Mesendoderm (in vitro differentiated cells): ENCODE measurements around the gene LAX1.
"Not testable (repeated sequence)": the region's sequence is repeated elsewhere in the genome, so short reads cannot be mapped to it uniquely, and the experiment has no call there.

Experiments
- DNase-seq: peaks from one replicate; pipeline ENCODE4 v3.0.0; 2013
- H2AK5ac ChIP-seq: 2 replicates; pipeline ENCODE4 v1.6.1; 2013; ENCODE audit warnings: low read length, inconsistent platforms
- H2BK120ac ChIP-seq: 2 replicates; pipeline ENCODE4 v1.6.1; 2013; ENCODE audit warnings: low read depth, mild to moderate bottlenecking, low read length, moderate library complexity, mixed read lengths
- H2BK15ac ChIP-seq: replicated peaks from 2 replicates; pipeline ENCODE4 v1.6.1; 2013; ENCODE audit warnings: low read depth, mild to moderate bottlenecking, moderate library complexity
- H2BK5ac ChIP-seq: 2 replicates; pipeline ENCODE4 v1.6.1; 2013; ENCODE audit warnings: low read length, inconsistent platforms
- H3K18ac ChIP-seq: 2 replicates; pipeline ENCODE4 v1.6.1; 2013; ENCODE audit warnings: mild to moderate bottlenecking, low read length, mixed read lengths
- H3K23ac ChIP-seq: one replicate; pipeline ENCODE4 v1.6.1; 2013; ENCODE audit warnings: low read length
- H3K27ac ChIP-seq: 2 replicates; pipeline ENCODE4 v1.5.1; 2013; ENCODE audit warnings: low read depth, mild to moderate bottlenecking, inconsistent platforms, low read length, moderate library complexity
- H3K27me3 ChIP-seq: 2 replicates; pipeline ENCODE4 v1.6.1; 2013; ENCODE audit warnings: low read length, control low read depth, mild to moderate bottlenecking, inconsistent platforms; ENCODE audit not compliant: insufficient read depth, poor library complexity
- H3K36me3 ChIP-seq: 2 replicates; pipeline ENCODE4 v1.6.1; 2013; ENCODE audit warnings: low read length, inconsistent platforms; ENCODE audit not compliant: control insufficient read depth, insufficient read depth
- H3K4ac ChIP-seq: one replicate; pipeline ENCODE4 v1.6.1; 2013; ENCODE audit warnings: low read depth, mild to moderate bottlenecking, low read length, moderate library complexity
- H3K4me1 ChIP-seq: 2 replicates; pipeline ENCODE4 v1.6.1; 2013; ENCODE audit warnings: low read depth, low read length, inconsistent platforms; ENCODE audit not compliant: control insufficient read depth
- H3K4me2 ChIP-seq: 2 replicates; pipeline ENCODE4 v1.6.1; 2013; ENCODE audit warnings: low read length
- H3K4me3 ChIP-seq: 2 replicates; pipeline ENCODE4 v1.5.1; 2013; ENCODE audit warnings: mild to moderate bottlenecking, low read length
- H3K56ac ChIP-seq: one replicate; pipeline ENCODE4 v1.6.1; 2013; ENCODE audit warnings: low read length
- H3K79me1 ChIP-seq: 2 replicates; pipeline ENCODE4 v1.6.1; 2013; ENCODE audit warnings: low read length, inconsistent platforms
- H3K79me2 ChIP-seq: 2 replicates; pipeline ENCODE4 v1.6.1; 2013; ENCODE audit warnings: mild to moderate bottlenecking, low read length; ENCODE audit not compliant: control insufficient read depth, insufficient read depth
- H3K9ac ChIP-seq: 2 replicates; pipeline ENCODE4 v1.6.1; 2013; ENCODE audit warnings: low read length, inconsistent platforms
- H4K5ac ChIP-seq: one replicate; pipeline ENCODE4 v1.6.1; 2013; ENCODE audit warnings: low read length
- H4K8ac ChIP-seq: one replicate; pipeline ENCODE4 v1.6.1; 2013; ENCODE audit warnings: low read depth, mild to moderate bottlenecking, control low read depth, low read length, moderate library complexity
- WGBS: extraction: QIAGEN DNeasy Blood & Tissue Kit; methylation state at CpG from one replicate; pipeline ENCODE4 v1.1.7; 2013; ENCODE audit warnings: low lambda C conversion rate, missing lambda C conversion rate; ENCODE audit not compliant: insufficient coverage; ENCODE audit errors: extremely low coverage; 5-methylcytosine and 5-hydroxymethylcytosine counted together

The LAX1 gene

GRCh38 chr1:203781962-203782361 is 17.0 kb downstream of the LAX1 start:
- H3K56ac ChIP-seq: no peak overlapping the region
- H3K4me3 ChIP-seq: no peak overlapping the region
- no peaks in the 10 kb centered on the region for H3K4me1 ChIP-seq
- no CpG with 5 or more reads among the region's 7 CpGs for WGBS
- no peak overlapping the region for H2AK5ac ChIP-seq
- no peaks in the 10 kb centered on the region for H3K27me3 ChIP-seq
- H4K5ac ChIP-seq: no peak overlapping the region
- H3K23ac ChIP-seq: no peak overlapping the region
- no peak overlapping the region for H2BK15ac ChIP-seq
- H3K79me1 ChIP-seq: no peaks in the 10 kb centered on the region
- no peaks in the 10 kb centered on the region for H3K36me3 ChIP-seq
- no peak overlapping the region for H2BK5ac ChIP-seq
- no peak overlapping the region for H3K27ac ChIP-seq
- no peak overlapping the region for H3K9ac ChIP-seq
- no peak overlapping the region for H4K8ac ChIP-seq
- H3K18ac ChIP-seq: no peak overlapping the region
- H2BK120ac ChIP-seq: no peak overlapping the region
- H3K4me2 ChIP-seq: no peak overlapping the region
- H3K79me2 ChIP-seq: no peaks in the 10 kb centered on the region
- H3K4ac ChIP-seq: no peak overlapping the region
- no peak for DNase-seq

- Histone ChIP-seq H2AK5ac (no peak overlapping the region), H3K36me3 (no peaks in the 10 kb centered on the region), H3K79me1 (no peaks in the 10 kb centered on the region), H3K27ac (no peak overlapping the region), H3K56ac (no peak overlapping the region), H3K4me3 (no peak overlapping the region), H2BK15ac (no peak overlapping the region), H2BK5ac (no peak overlapping the region), H3K4me1 (no peaks in the 10 kb centered on the region), H3K4ac (no peak overlapping the region), H3K18ac (no peak overlapping the region), H3K23ac (no peak overlapping the region), H2BK120ac (no peak overlapping the region), H4K8ac (no peak overlapping the region), H3K4me2 (no peak overlapping the region), H3K9ac (no peak overlapping the region), H3K27me3 (no peaks in the 10 kb centered on the region), H3K79me2 (no peaks in the 10 kb centered on the region), H4K5ac (no peak overlapping the region)
- no CpG with 5 or more reads among the region's 3 CpGs for WGBS
- no peak for DNase-seq
These were observed 25.0 kb downstream of the LAX1 start for GRCh38 chr1:203789966-203790365.

- Histone ChIP-seq H2BK5ac (no peak overlapping the region), H3K4me3 (no peak overlapping the region), H3K27me3 (no peaks in the 10 kb centered on the region), H3K18ac (no peak overlapping the region), H3K27ac (no peak overlapping the region), H4K5ac (no peak overlapping the region), H4K8ac (no peak overlapping the region), H2BK120ac (no peak overlapping the region), H3K56ac (no peak overlapping the region), H3K79me2 (peaks cover 4% of the 10 kb centered on the region), H3K79me1 (peaks cover 2% of the 10 kb centered on the region), H3K9ac (no peak overlapping the region), H3K36me3 (no peaks in the 10 kb centered on the region), H2BK15ac (no peak overlapping the region), H3K4ac (no peak overlapping the region), H3K4me1 (no peaks in the 10 kb centered on the region), H3K4me2 (no peak overlapping the region), H2AK5ac (no peak overlapping the region), H3K23ac (no peak overlapping the region)
- no peak for DNase-seq
- WGBS: no CpG with 5 or more reads among the region's 3 CpGs
These were observed 26.5 kb downstream of the LAX1 start for GRCh38 chr1:203791498-203791897.

GRCh38 chr1:203792486-203792885 is 27.5 kb downstream of the LAX1 start:
- H4K5ac ChIP-seq: no peak overlapping the region
- no peaks in the 10 kb centered on the region for H3K36me3 ChIP-seq
- no peak overlapping the region for H3K56ac ChIP-seq
- H3K79me1 ChIP-seq: peaks cover 7% of the 10 kb centered on the region
- H3K27ac ChIP-seq: no peak overlapping the region
- no peak overlapping the region for H3K4me2 ChIP-seq
- peaks cover 4% of the 10 kb centered on the region for H3K4me1 ChIP-seq
- H3K23ac ChIP-seq: no peak overlapping the region
- no peak overlapping the region for H3K4me3 ChIP-seq
- peaks cover 12% of the 10 kb centered on the region for H3K79me2 ChIP-seq
- no peak overlapping the region for H2BK15ac ChIP-seq
- no peak for DNase-seq
- H3K18ac ChIP-seq: no peak overlapping the region
- no peak overlapping the region for H2BK120ac ChIP-seq
- no peak overlapping the region for H2AK5ac ChIP-seq
- WGBS: no CpG with 5 or more reads among the region's 2 CpGs
- no peak overlapping the region for H3K9ac ChIP-seq
- no peaks in the 10 kb centered on the region for H3K27me3 ChIP-seq
- H4K8ac ChIP-seq: no peak overlapping the region
- no peak overlapping the region for H3K4ac ChIP-seq
- H2BK5ac ChIP-seq: no peak overlapping the region

- not testable (repeated sequence) for H3K27ac ChIP-seq, H3K4ac ChIP-seq, H2BK15ac ChIP-seq, H2AK5ac ChIP-seq, H3K23ac ChIP-seq, H4K8ac ChIP-seq, H2BK5ac ChIP-seq, H3K56ac ChIP-seq, H3K36me3 ChIP-seq, H3K9ac ChIP-seq, H2BK120ac ChIP-seq, H3K4me2 ChIP-seq, H3K18ac ChIP-seq, H3K27me3 ChIP-seq, H3K4me1 ChIP-seq, H4K5ac ChIP-seq, H3K4me3 ChIP-seq, DNase-seq
- Histone ChIP-seq H3K79me2 (peaks cover 23% of the 10 kb centered on the region), H3K79me1 (peaks cover 17% of the 10 kb centered on the region)
- WGBS: no CpG with 5 or more reads among the region's 7 CpGs
These were observed 28.6 kb downstream of the LAX1 start for GRCh38 chr1:203793561-203793960.

GRCh38 chr1:203794764-203795440 is 29.9 kb downstream of the LAX1 start:
- no peak overlapping the region for H3K27ac ChIP-seq
- peak overlapping the region; percentile 44 for H3K4ac ChIP-seq
- H4K5ac ChIP-seq: no peak overlapping the region
- H3K27me3 ChIP-seq: no peaks in the 10 kb centered on the region
- WGBS: no CpG with 5 or more reads among the region's 19 CpGs
- no peak overlapping the region for H2BK15ac ChIP-seq
- DNase-seq: no peak
- no peak overlapping the region for H4K8ac ChIP-seq
- H3K9ac ChIP-seq: peak overlapping the region; percentile 57
- no peak overlapping the region for H2BK120ac ChIP-seq
- no peak overlapping the region for H3K4me2 ChIP-seq
- H3K79me2 ChIP-seq: peaks cover 36% of the 10 kb centered on the region
- H3K79me1 ChIP-seq: peaks cover 22% of the 10 kb centered on the region
- H3K4me1 ChIP-seq: peaks cover 7% of the 10 kb centered on the region
- H3K36me3 ChIP-seq: peaks cover 2% of the 10 kb centered on the region
- no peak overlapping the region for H2AK5ac ChIP-seq
- no peak overlapping the region for H3K18ac ChIP-seq
- H3K4me3 ChIP-seq: no peak overlapping the region
- H3K23ac ChIP-seq: no peak overlapping the region
- no peak overlapping the region for H2BK5ac ChIP-seq
- peak overlapping the region; percentile 62 for H3K56ac ChIP-seq
